ENCODE measurements around the gene FARSB. TPM values are rescaled to one million over a fixed set of nuclear protein-coding genes. Genes with fewer than 3 reads are reported as not detected.

The FARSB gene
- total RNA-seq, 4 donors from 2014 or later: 12.2 to 18.4 (median 17.9) TPM

- Histone ChIP-seq H3K9me3 (no peaks in the 10 kb centered on the region), H3K27ac (no peak within 1 kb of the TSS), H3K36me3 (no peaks in the 10 kb centered on the region), H3K27me3 (peaks cover 25% of the 10 kb centered on the region), H3K4me1 (peaks cover 14% of the 10 kb centered on the region), H3K4me3 (peak within 1 kb of the TSS; percentile 46)
- TF ChIP-seq CTCF (IDR thresholded peaks at IDR 0.05) (no peak), POLR2A (IDR thresholded peaks at IDR 0.05) (no peak), EP300 (IDR thresholded peaks at IDR 0.05) (no peak), POLR2AphosphoS5 (IDR thresholded peaks at IDR 0.05) (no peak)
- DNase-seq (ENCODE audit: low spot score in 2 of 2): no peak
- WGBS: 8% methylated on average over 25 of the region's 66 CpGs
These were observed 15.6 kb upstream of the FARSB start, which contains the start of gene MOGAT1 for GRCh38 chr2:222671259-222672067. Gene MOGAT1 (plus strand): TSS chr2:222671658. CDS start chr2:222671786, 128 bp downstream.

- H3K4me3 ChIP-seq: no peak overlapping the region
- no peak overlapping the region for H3K27ac ChIP-seq
- no peak for TF ChIP-seq CTCF (IDR thresholded peaks at IDR 0.05)
- no peak for TF ChIP-seq POLR2A (IDR thresholded peaks at IDR 0.05)
- no peak for TF ChIP-seq POLR2AphosphoS5 (IDR thresholded peaks at IDR 0.05)
- TF ChIP-seq EP300 (IDR thresholded peaks at IDR 0.05): no peak
- 76% methylated on average over 9 of the region's 9 CpGs for WGBS
- H3K36me3 ChIP-seq: no peaks in the 10 kb centered on the region
- no peak for DNase-seq (ENCODE audit: low spot score in 2 of 2)
- peaks cover 14% of the 10 kb centered on the region for H3K4me1 ChIP-seq
- no peaks in the 10 kb centered on the region for H3K9me3 ChIP-seq
- H3K27me3 ChIP-seq: peaks cover 25% of the 10 kb centered on the region
These were observed 14.5 kb upstream of the FARSB start for GRCh38 chr2:222670191-222671038.

- WGBS: 72% methylated on average over 4 of the region's 4 CpGs
- no peaks in the 10 kb centered on the region for H3K36me3 ChIP-seq
- no peak for TF ChIP-seq POLR2A (IDR thresholded peaks at IDR 0.05)
These were observed 13.5 kb upstream of the FARSB start for GRCh38 chr2:222669353-222669752.

GRCh38 chr2:222668494-222669154 is 12.7 kb upstream of the FARSB start:
- Histone ChIP-seq H3K4me1 (peaks cover 14% of the 10 kb centered on the region), H3K27me3 (peaks cover 25% of the 10 kb centered on the region), H3K27ac (no peak overlapping the region), H3K4me3 (no peak overlapping the region), H3K9me3 (no peaks in the 10 kb centered on the region), H3K36me3 (no peaks in the 10 kb centered on the region)
- 96% methylated on average over 3 of the region's 3 CpGs for WGBS
- TF ChIP-seq POLR2AphosphoS5 (IDR thresholded peaks at IDR 0.05) (no peak), POLR2A (IDR thresholded peaks at IDR 0.05) (no peak), EP300 (IDR thresholded peaks at IDR 0.05) (no peak), CTCF (IDR thresholded peaks at IDR 0.05) (no peak)
- DNase-seq (ENCODE audit: low spot score in 2 of 2): no peak

More at GRCh38 chr2:222669353-222669752, 13.5 kb upstream of the FARSB start:
- Histone ChIP-seq H3K9me3 (no peaks in the 10 kb centered on the region), H3K4me3 (no peak overlapping the region), H3K4me1 (peaks cover 14% of the 10 kb centered on the region), H3K27ac (no peak overlapping the region), H3K27me3 (peaks cover 25% of the 10 kb centered on the region)
- no peak for DNase-seq (ENCODE audit: low spot score in 2 of 2)

- TF ChIP-seq EP300 (IDR thresholded peaks at IDR 0.05): no peak
- TF ChIP-seq POLR2A (IDR thresholded peaks at IDR 0.05): no peak
- TF ChIP-seq POLR2AphosphoS5 (IDR thresholded peaks at IDR 0.05): no peak
- no peak for TF ChIP-seq CTCF (IDR thresholded peaks at IDR 0.05)
- Histone ChIP-seq H3K9me3 (no peaks in the 10 kb centered on the region), H3K4me1 (no peaks in the 10 kb centered on the region), H3K27me3 (no peaks in the 10 kb centered on the region), H3K36me3 (no peaks in the 10 kb centered on the region), H3K27ac (no peak overlapping the region), H3K4me3 (no peak overlapping the region)
- DNase-seq (ENCODE audit: low spot score in 2 of 2): no peak
- WGBS: 80% methylated on average over 3 of the region's 3 CpGs
These were observed 7.6 kb upstream of the FARSB start for GRCh38 chr2:222663479-222663878.
